Vagina (tissue), 2 donors: ENCODE measurements around the gene SIRPB2.

ENCODE experiments used
- POLR2A ChIP-seq, 2 donors: fragments of 450-650 bp; IDR thresholded peaks; one replicate each; pipeline ENCODE4 v1.6.1; 2017; ENCODE audit warnings: antibody characterized with exemption in 2 of 2, mild to moderate bottlenecking in 2 of 2, moderate library complexity in 2 of 2
- TF ChIP-seq, protein P1 (sequence below), 3 experiments: fragments of 450-650 bp in 2 of 3; fragments of 200-600 bp in 1 of 3; sonication (generic) in 1 of 3; IDR thresholded peaks; one replicate each; pipeline ENCODE4 v1.5.1; 2017 to 2019; ENCODE audit warnings: antibody characterized with exemption in 3 of 3, mild to moderate bottlenecking in 2 of 3, moderate library complexity in 2 of 3

DNA sequence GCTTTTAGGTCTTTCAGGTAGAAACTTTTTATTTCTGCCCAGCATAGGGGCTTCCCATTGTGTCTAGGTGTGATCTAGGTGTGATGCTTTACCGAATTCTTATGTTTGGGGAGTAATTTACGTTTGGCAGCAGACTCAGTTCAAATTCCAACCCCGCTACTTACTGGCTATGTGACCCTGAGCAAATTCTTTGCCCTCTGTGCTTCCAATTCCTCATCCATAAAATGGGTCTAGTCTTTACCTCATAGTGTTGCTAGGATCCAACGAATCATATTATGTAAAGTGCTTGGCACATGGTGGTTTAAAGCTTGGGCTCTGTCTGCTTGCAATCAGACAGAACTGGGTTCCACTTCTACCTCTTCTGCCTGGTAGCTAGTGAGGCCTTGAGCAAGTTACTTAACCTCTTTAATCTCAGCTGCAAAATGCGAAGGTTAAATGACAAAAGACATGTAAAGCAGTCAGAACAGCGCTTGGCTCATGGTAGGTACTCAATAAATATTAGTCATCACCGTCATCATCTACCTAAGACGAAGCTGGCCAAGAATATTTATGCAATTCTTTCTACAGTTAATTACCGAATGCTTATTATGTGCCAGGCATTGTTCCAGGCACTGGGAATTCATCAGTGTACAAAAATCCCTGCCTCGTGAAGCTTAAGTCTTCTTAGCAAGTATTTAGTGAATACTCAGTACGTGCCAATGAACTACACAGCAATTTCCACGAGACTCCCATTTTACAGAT is 25.6 kb downstream of the SIRPB2 start:
- TF ChIP-seq, protein P1, sequence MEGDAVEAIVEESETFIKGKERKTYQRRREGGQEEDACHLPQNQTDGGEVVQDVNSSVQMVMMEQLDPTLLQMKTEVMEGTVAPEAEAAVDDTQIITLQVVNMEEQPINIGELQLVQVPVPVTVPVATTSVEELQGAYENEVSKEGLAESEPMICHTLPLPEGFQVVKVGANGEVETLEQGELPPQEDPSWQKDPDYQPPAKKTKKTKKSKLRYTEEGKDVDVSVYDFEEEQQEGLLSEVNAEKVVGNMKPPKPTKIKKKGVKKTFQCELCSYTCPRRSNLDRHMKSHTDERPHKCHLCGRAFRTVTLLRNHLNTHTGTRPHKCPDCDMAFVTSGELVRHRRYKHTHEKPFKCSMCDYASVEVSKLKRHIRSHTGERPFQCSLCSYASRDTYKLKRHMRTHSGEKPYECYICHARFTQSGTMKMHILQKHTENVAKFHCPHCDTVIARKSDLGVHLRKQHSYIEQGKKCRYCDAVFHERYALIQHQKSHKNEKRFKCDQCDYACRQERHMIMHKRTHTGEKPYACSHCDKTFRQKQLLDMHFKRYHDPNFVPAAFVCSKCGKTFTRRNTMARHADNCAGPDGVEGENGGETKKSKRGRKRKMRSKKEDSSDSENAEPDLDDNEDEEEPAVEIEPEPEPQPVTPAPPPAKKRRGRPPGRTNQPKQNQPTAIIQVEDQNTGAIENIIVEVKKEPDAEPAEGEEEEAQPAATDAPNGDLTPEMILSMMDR (IDR thresholded peaks at IDR 0.05) = no peak
- TF ChIP-seq POLR2A (IDR thresholded peaks at IDR 0.05) = no peak
